Measurements from ENCODE around the gene CROCC2.

The CROCC2 gene

GRCh38 chr2:240991378-240992263, 85.5 kb downstream of the CROCC2 start:
- no peak for DNase-seq

GRCh38 chr2:240992572-240993291, 86.6 kb downstream of the CROCC2 start:
- DNase-seq, result no peak

GRCh38 chr2:240993446-240994170, 87.5 kb downstream of the CROCC2 start:
- DNase-seq, result no peak

GRCh38 chr2:240994171-240994896, 88.2 kb downstream of the CROCC2 start:
- no peak for DNase-seq

- DNase-seq, result no peak
These were observed 89.2 kb downstream of the CROCC2 start for GRCh38 chr2:240995041-240996021.

- DNase-seq, result no peak
These were observed 90.2 kb downstream of the CROCC2 start for GRCh38 chr2:240996161-240996833.

- no peak for DNase-seq
These were observed 90.7 kb downstream of the CROCC2 start for GRCh38 chr2:240996834-240997140.

GRCh38 chr2:240997141-240997855, 91.2 kb downstream of the CROCC2 start:
- peak; percentile 3 for DNase-seq

GRCh38 chr2:240997856-240998705, 91.9 kb downstream of the CROCC2 start, which contains the start of gene SNED1:
Gene SNED1, plus strand, starts transcription at chr2:240998618. Its CDS starts 220 bp downstream, at chr2:240998838.
- DNase-seq, result peak; percentile 62

- DNase-seq, result peak; percentile 2
These were observed 92.5 kb downstream of the CROCC2 start for GRCh38 chr2:240998706-240998994.

- DNase-seq, result peak; percentile 1
These were observed 93.1 kb downstream of the CROCC2 start for GRCh38 chr2:240998995-240999791.

- peak; percentile 1 for DNase-seq
These were observed 93.9 kb downstream of the CROCC2 start for GRCh38 chr2:240999873-241000541.

GRCh38 chr2:241000831-241001321, 94.7 kb downstream of the CROCC2 start:
- DNase-seq, result no peak

GRCh38 chr2:241001413-241002274, 95.5 kb downstream of the CROCC2 start:
- no peak for DNase-seq

- no peak for DNase-seq
These were observed 96.3 kb downstream of the CROCC2 start for GRCh38 chr2:241002275-241003046.

GRCh38 chr2:241003047-241003360, 96.9 kb downstream of the CROCC2 start:
- DNase-seq, result no peak
